ENCODE results near the gene DDX24. TPM values are rescaled to one million over a fixed set of nuclear protein-coding genes. Genes with fewer than 3 reads are reported as not detected.
A peak's percentile ranks its signal among the peaks of the same experiment; 100 is the strongest.

Gene DDX24
- polyA plus RNA-seq (2013, experiment 1 of 2) = 136 TPM
- polyA plus RNA-seq (2013, experiment 2 of 2) = 124 TPM

- Histone ChIP-seq H3K27ac (ENCODE audit: low read depth, low read length, severe bottlenecking) (peak within 1 kb of the TSS; percentile 87), H3K36me3 (ENCODE audit: control insufficient read depth, insufficient read depth, low read length) (peaks cover 50% of the 10 kb centered on the region), H3K4me1 (ENCODE audit: control insufficient read depth, insufficient read depth, low read length, poor library complexity, severe bottlenecking) (peaks cover 4% of the 10 kb centered on the region), H3K9me3 (ENCODE audit: control insufficient read depth, low read length) (peaks cover 9% of the 10 kb centered on the region), H3K4me3 (ENCODE audit: extremely low read depth, insufficient read depth, low read length, poor library complexity, severe bottlenecking) (peak within 1 kb of the TSS; percentile 96)
- 0% methylated on average over 64 to 68 of the region's 77 CpGs for WGBS, 2 experiments (ENCODE audit: insufficient coverage in 2 of 2)
Observed at GRCh38 chr14:94080621-94081385, at the start of gene DDX24, which contains the start of gene IFI27L1. TSS of gene DDX24 (minus strand) at chr14:94081202. CDS start at chr14:94079742, 1,460 bp downstream. TSS of gene IFI27L1 (plus strand) at chr14:94081310. CDS start at chr14:94096938, 15,628 bp downstream.

GRCh38 chr14:94129758-94130414, 48.9 kb upstream of the DDX24 start:
- Histone ChIP-seq H3K27ac (ENCODE audit: low read depth, low read length, severe bottlenecking) (peak overlapping the region; percentile 55), H3K36me3 (ENCODE audit: control insufficient read depth, insufficient read depth, low read length) (no peaks in the 10 kb centered on the region), H3K4me3 (ENCODE audit: extremely low read depth, insufficient read depth, low read length, poor library complexity, severe bottlenecking) (peak overlapping the region; percentile 47), H3K9me3 (ENCODE audit: control insufficient read depth, low read length) (no peaks in the 10 kb centered on the region), H3K4me1 (ENCODE audit: control insufficient read depth, insufficient read depth, low read length, poor library complexity, severe bottlenecking) (no peaks in the 10 kb centered on the region)
- WGBS, 2 experiments (ENCODE audit: insufficient coverage in 2 of 2) = 2% methylated on average over 6 to 7 of the region's 12 CpGs

- no peaks in the 10 kb centered on the region for H3K9me3 ChIP-seq (ENCODE audit: control insufficient read depth, low read length)
- no peaks in the 10 kb centered on the region for H3K36me3 ChIP-seq (ENCODE audit: control insufficient read depth, insufficient read depth, low read length)
- 2 to 3% methylated on average over 14 to 19 of the region's 27 CpGs for WGBS, 2 experiments (ENCODE audit: insufficient coverage in 2 of 2)
- H3K4me1 ChIP-seq (ENCODE audit: control insufficient read depth, insufficient read depth, low read length, poor library complexity, severe bottlenecking) = no peaks in the 10 kb centered on the region
- peak within 1 kb of the TSS; percentile 47 for H3K4me3 ChIP-seq (ENCODE audit: extremely low read depth, insufficient read depth, low read length, poor library complexity, severe bottlenecking)
- peak within 1 kb of the TSS; percentile 55 for H3K27ac ChIP-seq (ENCODE audit: low read depth, low read length, severe bottlenecking)
Observed at GRCh38 chr14:94129111-94129757, 48.2 kb upstream of the DDX24 start, which contains the start of gene IFI27L2. TSS of gene IFI27L2 (minus strand) at chr14:94129604. CDS start at chr14:94129564, 40 bp downstream.

GRCh38 chr14:94128216-94128839, 47.3 kb upstream of the DDX24 start:
- H3K4me3 ChIP-seq (ENCODE audit: extremely low read depth, insufficient read depth, low read length, poor library complexity, severe bottlenecking) = peak overlapping the region; percentile 47

GRCh38 chr14:94127330-94127729, 46.3 kb upstream of the DDX24 start:
- Histone ChIP-seq H3K4me3 (ENCODE audit: extremely low read depth, insufficient read depth, low read length, poor library complexity, severe bottlenecking) (no peak overlapping the region), H3K36me3 (ENCODE audit: control insufficient read depth, insufficient read depth, low read length) (no peaks in the 10 kb centered on the region), H3K27ac (ENCODE audit: low read depth, low read length, severe bottlenecking) (no peak overlapping the region), H3K9me3 (ENCODE audit: control insufficient read depth, low read length) (no peaks in the 10 kb centered on the region), H3K4me1 (ENCODE audit: control insufficient read depth, insufficient read depth, low read length, poor library complexity, severe bottlenecking) (no peaks in the 10 kb centered on the region)
- WGBS, 2 experiments (ENCODE audit: insufficient coverage in 2 of 2) = 93% methylated on average over 4 to 6 of the region's 6 CpGs

More at GRCh38 chr14:94128216-94128839, 47.3 kb upstream of the DDX24 start:
- no peak overlapping the region for H3K27ac ChIP-seq (ENCODE audit: low read depth, low read length, severe bottlenecking)
- no peaks in the 10 kb centered on the region for H3K4me1 ChIP-seq (ENCODE audit: control insufficient read depth, insufficient read depth, low read length, poor library complexity, severe bottlenecking)
- H3K36me3 ChIP-seq (ENCODE audit: control insufficient read depth, insufficient read depth, low read length) = no peaks in the 10 kb centered on the region
- WGBS, 2 experiments (ENCODE audit: insufficient coverage in 2 of 2) = 85 to 87% methylated on average over 13 to 14 of the region's 14 CpGs
- no peaks in the 10 kb centered on the region for H3K9me3 ChIP-seq (ENCODE audit: control insufficient read depth, low read length)

- Histone ChIP-seq H3K36me3 (ENCODE audit: control insufficient read depth, insufficient read depth, low read length) (no peaks in the 10 kb centered on the region), H3K27ac (ENCODE audit: low read depth, low read length, severe bottlenecking) (no peak overlapping the region), H3K9me3 (ENCODE audit: control insufficient read depth, low read length) (no peaks in the 10 kb centered on the region), H3K4me3 (ENCODE audit: extremely low read depth, insufficient read depth, low read length, poor library complexity, severe bottlenecking) (no peak overlapping the region), H3K4me1 (ENCODE audit: control insufficient read depth, insufficient read depth, low read length, poor library complexity, severe bottlenecking) (no peaks in the 10 kb centered on the region)
- 72 to 88% methylated on average over 4 to 5 of the region's 5 CpGs for WGBS, 2 experiments (ENCODE audit: insufficient coverage in 2 of 2)
Observed at GRCh38 chr14:94126800-94127199, 45.8 kb upstream of the DDX24 start.

GRCh38 chr14:94126419-94126677, 45.3 kb upstream of the DDX24 start:
- Histone ChIP-seq H3K4me3 (ENCODE audit: extremely low read depth, insufficient read depth, low read length, poor library complexity, severe bottlenecking) (no peak overlapping the region), H3K36me3 (ENCODE audit: control insufficient read depth, insufficient read depth, low read length) (no peaks in the 10 kb centered on the region), H3K27ac (ENCODE audit: low read depth, low read length, severe bottlenecking) (no peak overlapping the region), H3K4me1 (ENCODE audit: control insufficient read depth, insufficient read depth, low read length, poor library complexity, severe bottlenecking) (no peaks in the 10 kb centered on the region), H3K9me3 (ENCODE audit: control insufficient read depth, low read length) (no peaks in the 10 kb centered on the region)
- WGBS, 2 experiments (ENCODE audit: insufficient coverage in 2 of 2) = 40 to 78% methylated on average over 1 of the region's 1 CpG

- Histone ChIP-seq H3K4me3 (ENCODE audit: extremely low read depth, insufficient read depth, low read length, poor library complexity, severe bottlenecking) (no peak overlapping the region), H3K27ac (ENCODE audit: low read depth, low read length, severe bottlenecking) (no peak overlapping the region), H3K4me1 (ENCODE audit: control insufficient read depth, insufficient read depth, low read length, poor library complexity, severe bottlenecking) (no peaks in the 10 kb centered on the region), H3K9me3 (ENCODE audit: control insufficient read depth, low read length) (no peaks in the 10 kb centered on the region), H3K36me3 (ENCODE audit: control insufficient read depth, insufficient read depth, low read length) (no peaks in the 10 kb centered on the region)
- WGBS, 2 experiments (ENCODE audit: insufficient coverage in 2 of 2) = 88 to 97% methylated on average over 5 to 6 of the region's 6 CpGs
Observed at GRCh38 chr14:94125659-94126418, 44.8 kb upstream of the DDX24 start.

GRCh38 chr14:94124582-94125377, 43.8 kb upstream of the DDX24 start:
- 91 to 97% methylated on average over 3 to 5 of the region's 9 CpGs for WGBS, 2 experiments (ENCODE audit: insufficient coverage in 2 of 2)

More at GRCh38 chr14:94124582-94125377, 43.8 kb upstream of the DDX24 start:
- no peaks in the 10 kb centered on the region for H3K36me3 ChIP-seq (ENCODE audit: control insufficient read depth, insufficient read depth, low read length)
- no peaks in the 10 kb centered on the region for H3K9me3 ChIP-seq (ENCODE audit: control insufficient read depth, low read length)
- no peaks in the 10 kb centered on the region for H3K4me1 ChIP-seq (ENCODE audit: control insufficient read depth, insufficient read depth, low read length, poor library complexity, severe bottlenecking)
- no peak overlapping the region for H3K27ac ChIP-seq (ENCODE audit: low read depth, low read length, severe bottlenecking)
- H3K4me3 ChIP-seq (ENCODE audit: extremely low read depth, insufficient read depth, low read length, poor library complexity, severe bottlenecking) = no peak overlapping the region
